ENCODE results near the gene CARD10. TPM values are rescaled to one million over a fixed set of nuclear protein-coding genes. Genes with fewer than 3 reads are reported as not detected.

CARD10 gene
- total RNA-seq, 1 experiment from 2014 or later, result 26.5 TPM

DNA sequence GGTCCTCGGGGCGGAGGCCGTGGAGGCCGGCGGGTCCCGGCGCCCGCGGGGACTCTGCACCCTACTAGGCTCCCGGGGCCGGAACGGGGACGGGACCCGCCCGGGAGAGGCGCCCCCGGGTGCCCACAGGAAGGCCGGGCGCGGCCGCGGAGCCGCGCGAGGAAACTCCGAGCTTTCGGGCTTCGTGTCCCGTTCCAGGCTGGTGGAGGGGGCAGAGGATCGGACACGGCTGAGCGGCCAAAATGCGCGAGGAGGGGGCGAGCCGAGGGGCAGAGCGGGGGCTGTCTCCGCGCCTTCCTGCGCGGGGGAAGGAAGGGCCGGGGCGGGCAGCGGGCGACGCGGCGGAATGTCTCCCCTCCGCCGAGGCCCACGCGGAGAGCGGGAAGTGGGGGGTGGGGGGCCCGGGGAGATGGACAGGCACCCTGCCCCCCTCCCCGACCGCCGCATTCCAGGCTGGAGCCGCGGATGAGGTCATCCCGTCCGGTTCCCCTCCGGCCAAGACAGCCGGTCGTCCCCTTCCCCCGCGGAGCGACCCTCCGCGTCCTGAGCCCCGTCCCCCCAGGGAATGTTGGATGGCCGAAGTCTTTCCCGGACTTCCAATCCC lies 41.5 kb upstream of the CARD10 start:
- Histone ChIP-seq H3K27me3 (replicated peaks; ENCODE audit: control insufficient read depth, insufficient read depth, low read length) (no peaks in the 10 kb centered on the region), H3K4me3 (ENCODE audit: low read depth, low read length) (peak overlapping the region; percentile 81), H3K9me3 (no peaks in the 10 kb centered on the region), H3K4me1 (peaks cover 50% of the 10 kb centered on the region), H3K36me3 (ENCODE audit: control insufficient read depth, insufficient read depth, low read length) (no peaks in the 10 kb centered on the region)
- intact Hi-C loops (cut with micrococcal nuclease; ENCODE audit: unreplicated experiment), result loop anchor here (1.0 kb wide), 1 partner anchor 15 kb away; no protein-coding TSS in a partner anchor
- peak overlapping the region; percentile 76 for H3K4me3 Mint-ChIP-seq (ENCODE audit: unreplicated experiment)
- TF ChIP-seq, protein P1, sequence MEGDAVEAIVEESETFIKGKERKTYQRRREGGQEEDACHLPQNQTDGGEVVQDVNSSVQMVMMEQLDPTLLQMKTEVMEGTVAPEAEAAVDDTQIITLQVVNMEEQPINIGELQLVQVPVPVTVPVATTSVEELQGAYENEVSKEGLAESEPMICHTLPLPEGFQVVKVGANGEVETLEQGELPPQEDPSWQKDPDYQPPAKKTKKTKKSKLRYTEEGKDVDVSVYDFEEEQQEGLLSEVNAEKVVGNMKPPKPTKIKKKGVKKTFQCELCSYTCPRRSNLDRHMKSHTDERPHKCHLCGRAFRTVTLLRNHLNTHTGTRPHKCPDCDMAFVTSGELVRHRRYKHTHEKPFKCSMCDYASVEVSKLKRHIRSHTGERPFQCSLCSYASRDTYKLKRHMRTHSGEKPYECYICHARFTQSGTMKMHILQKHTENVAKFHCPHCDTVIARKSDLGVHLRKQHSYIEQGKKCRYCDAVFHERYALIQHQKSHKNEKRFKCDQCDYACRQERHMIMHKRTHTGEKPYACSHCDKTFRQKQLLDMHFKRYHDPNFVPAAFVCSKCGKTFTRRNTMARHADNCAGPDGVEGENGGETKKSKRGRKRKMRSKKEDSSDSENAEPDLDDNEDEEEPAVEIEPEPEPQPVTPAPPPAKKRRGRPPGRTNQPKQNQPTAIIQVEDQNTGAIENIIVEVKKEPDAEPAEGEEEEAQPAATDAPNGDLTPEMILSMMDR (IDR thresholded peaks at IDR 0.05; ENCODE audit: insufficient read depth in 1 of 2, low read depth in 1 of 2, low read length in 1 of 2, severe bottlenecking in 1 of 2, unreplicated experiment in 1 of 2), result no peak
- ChIA-PET CTCF (interaction anchor here (1.2 to 1.4 kb wide), 4 partner anchors 15 to 32 kb away, joined by 4 to 10 read pairs (median 6); partner anchors contain the start of gene LGALS2), POLR2A (interaction anchor here (1.0 to 1.1 kb wide), 3 partner anchors 14 to 47 kb away, joined by 3 to 7 read pairs (median 6); no protein-coding TSS in a partner anchor)
- H3K36me3 Mint-ChIP-seq (ENCODE audit: insufficient read depth, unreplicated experiment), result peaks cover 42% of the 10 kb centered on the region
- H3K9me3 Mint-ChIP-seq (ENCODE audit: unreplicated experiment), result no peaks in the 10 kb centered on the region
- peaks cover 30% of the 10 kb centered on the region for H3K4me1 Mint-ChIP-seq (ENCODE audit: low read depth, unreplicated experiment)
- BruUV-seq (replicated peaks), result no TSS peak
- no peaks in the 10 kb centered on the region for H3K27me3 Mint-ChIP-seq (ENCODE audit: insufficient read depth, unreplicated experiment)
- H3K27ac Mint-ChIP-seq (ENCODE audit: unreplicated experiment), result peak overlapping the region; percentile 70
- peak; percentile 59 to 60 for DNase-seq

DNA sequence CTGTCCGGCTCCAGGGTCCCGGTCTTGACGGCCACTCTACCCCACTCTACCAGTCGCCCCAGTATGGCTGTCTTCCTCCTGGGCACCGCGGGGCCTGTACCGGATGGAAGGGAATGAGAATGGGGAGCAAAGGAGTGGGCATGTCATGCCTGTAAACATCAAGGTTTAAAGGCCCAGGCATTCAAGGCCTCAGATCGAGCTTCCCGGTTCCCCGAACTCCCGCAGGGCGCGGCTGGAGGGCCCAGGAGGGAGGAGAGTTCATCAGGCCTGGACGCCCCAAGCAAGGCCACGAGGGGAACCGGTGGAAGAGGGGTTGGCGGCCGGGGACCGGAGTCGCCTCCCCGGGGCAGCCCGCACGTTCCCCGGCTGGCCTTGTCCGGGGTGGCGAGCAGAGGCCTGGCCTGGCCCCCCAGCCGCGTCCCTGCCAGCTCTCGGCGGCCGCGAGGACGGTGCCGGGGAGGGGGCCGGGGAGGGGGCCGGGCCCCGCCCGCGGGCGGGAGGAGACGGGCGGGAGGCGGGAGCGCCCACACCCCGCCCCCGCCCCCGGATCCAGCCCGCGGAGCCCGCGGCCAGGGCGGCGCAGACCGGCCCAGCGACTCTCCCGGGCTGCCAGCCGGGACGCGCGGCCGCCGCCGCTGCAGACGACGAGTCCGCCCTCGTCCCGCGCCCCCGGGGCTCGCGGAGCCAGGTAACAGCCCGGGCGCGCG lies 40.8 kb upstream of the CARD10 start, which contains the start of gene CDC42EP1:
Gene CDC42EP1, plus strand, starts transcription at position 580 of the 707 bp plus-strand sequence. CDS start 5,870 bp downstream, outside the sequence.
- peak within 1 kb of the TSS; percentile 76 for H3K4me3 Mint-ChIP-seq (ENCODE audit: unreplicated experiment)
- peak within 1 kb of the TSS; percentile 70 for H3K27ac Mint-ChIP-seq (ENCODE audit: unreplicated experiment)
- intact Hi-C loops (cut with micrococcal nuclease; ENCODE audit: unreplicated experiment), result no loop called here
- DNase-seq, result peak; percentile 64 to 75
- CTCF ChIA-PET, result interaction anchor here (0.9 to 1.2 kb wide), 3 partner anchors 9 to 32 kb away, joined by 3 to 4 read pairs (median 3); no protein-coding TSS in a partner anchor
- peaks cover 38% of the 10 kb centered on the region for H3K36me3 Mint-ChIP-seq (ENCODE audit: insufficient read depth, unreplicated experiment)
- H3K9me3 Mint-ChIP-seq (ENCODE audit: unreplicated experiment), result no peaks in the 10 kb centered on the region
- TF ChIP-seq, protein P1 (IDR thresholded peaks at IDR 0.05; ENCODE audit: insufficient read depth in 1 of 2, low read depth in 1 of 2, low read length in 1 of 2, severe bottlenecking in 1 of 2, unreplicated experiment in 1 of 2), result no peak
- peak within 1 kb of the TSS; percentile 81 for H3K4me3 ChIP-seq (ENCODE audit: low read depth, low read length)
- H3K4me1 Mint-ChIP-seq (ENCODE audit: low read depth, unreplicated experiment), result peaks cover 31% of the 10 kb centered on the region
- peaks cover 50% of the 10 kb centered on the region for H3K4me1 ChIP-seq
- H3K27me3 Mint-ChIP-seq (ENCODE audit: insufficient read depth, unreplicated experiment), result no peaks in the 10 kb centered on the region
- POLR2A ChIA-PET, result interaction anchor here (0.6 to 1.1 kb wide), 5 partner anchors 13 to 65 kb away, joined by 3 to 7 read pairs (median 6); partner anchors contain the start of gene LGALS2
- no peaks in the 10 kb centered on the region for H3K36me3 ChIP-seq (ENCODE audit: control insufficient read depth, insufficient read depth, low read length)
- no peaks in the 10 kb centered on the region for H3K27me3 ChIP-seq (replicated peaks; ENCODE audit: control insufficient read depth, insufficient read depth, low read length)
- no peaks in the 10 kb centered on the region for H3K9me3 ChIP-seq
- BruUV-seq (replicated peaks), result TSS peak; percentile 67

DNA sequence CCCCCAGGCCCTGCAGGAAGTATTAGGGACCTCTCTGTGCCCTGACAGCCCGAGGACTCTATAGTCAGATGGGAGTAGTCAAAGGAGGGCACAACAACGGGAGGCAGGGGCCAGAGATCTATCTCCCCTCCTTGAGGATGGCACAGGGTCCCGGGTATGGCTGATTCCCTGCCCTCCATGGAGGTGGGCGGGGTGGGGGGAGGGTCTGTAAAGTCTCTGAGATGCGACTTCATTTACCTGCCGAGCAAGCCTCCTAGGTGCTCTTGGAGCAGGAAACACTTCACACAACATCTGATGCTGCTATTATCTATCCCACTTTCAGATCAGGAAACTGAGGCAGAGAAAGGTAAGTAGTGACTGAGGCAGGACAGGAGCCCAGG lies 40.3 kb upstream of the CARD10 start:
- no peaks in the 10 kb centered on the region for H3K27me3 Mint-ChIP-seq (ENCODE audit: insufficient read depth, unreplicated experiment)
- TF ChIP-seq, protein P1 (IDR thresholded peaks at IDR 0.05; ENCODE audit: insufficient read depth in 1 of 2, low read depth in 1 of 2, low read length in 1 of 2, severe bottlenecking in 1 of 2, unreplicated experiment in 1 of 2), result no peak
- H3K9me3 Mint-ChIP-seq (ENCODE audit: unreplicated experiment), result no peaks in the 10 kb centered on the region
- no TSS peak for BruUV-seq (replicated peaks)
- peak overlapping the region; percentile 67 for H3K27ac Mint-ChIP-seq (ENCODE audit: unreplicated experiment)
- peaks cover 31% of the 10 kb centered on the region for H3K4me1 Mint-ChIP-seq (ENCODE audit: low read depth, unreplicated experiment)
- intact Hi-C loops (cut with micrococcal nuclease; ENCODE audit: unreplicated experiment), result no loop called here
- Histone ChIP-seq H3K36me3 (ENCODE audit: control insufficient read depth, insufficient read depth, low read length) (no peaks in the 10 kb centered on the region), H3K27me3 (replicated peaks; ENCODE audit: control insufficient read depth, insufficient read depth, low read length) (no peaks in the 10 kb centered on the region), H3K4me3 (ENCODE audit: low read depth, low read length) (peak overlapping the region; percentile 39), H3K9me3 (no peaks in the 10 kb centered on the region), H3K4me1 (peaks cover 50% of the 10 kb centered on the region)
- H3K4me3 Mint-ChIP-seq (ENCODE audit: unreplicated experiment), result peak overlapping the region; percentile 71
- POLR2A ChIA-PET, result interaction anchor here (0.6 to 1.1 kb wide), 5 partner anchors 12 to 65 kb away, joined by 3 to 7 read pairs (median 6); partner anchors contain the start of gene LGALS2
- DNase-seq, result no peak
- CTCF ChIA-PET, result interaction anchor here (0.7 to 1.2 kb wide), 4 partner anchors 8 to 33 kb away, joined by 3 to 5 read pairs (median 4); no protein-coding TSS in a partner anchor
- peaks cover 33% of the 10 kb centered on the region for H3K36me3 Mint-ChIP-seq (ENCODE audit: insufficient read depth, unreplicated experiment)
